Adrenal gland (tissue), 12 donors: ENCODE measurements around the gene LSM14A. TPM values are rescaled to one million over a fixed set of nuclear protein-coding genes. Genes with fewer than 3 reads are reported as not detected.
"Not testable (repeated sequence)": the region's sequence is repeated elsewhere in the genome, so short reads cannot be mapped to it uniquely, and the experiment has no call there.

Experiments used
- DNase-seq, 7 donors: peaks; one replicate each; pipeline ENCODE4 v3.0.0-alpha.2; 2019 to 2020
- H3K27ac ChIP-seq, 5 donors: fragments of 200-600 bp; sonication (generic) in 4 of 5; 1 replicate in 3 of 5; 2 replicates in 2 of 5; pipeline versions ENCODE4 v1.5.1 to v1.8.0; 2016 to 2020; ENCODE audit warnings: mild to moderate bottlenecking in 1 of 5
- H3K27me3 ChIP-seq: fragments of 200-600 bp; 2 replicates; pipeline ENCODE4 v1.8.0; 2021
- H3K36me3 ChIP-seq, 2 donors: fragments of 200-600 bp; replicated peaks in 1 of 2; 1 replicate in 1 of 2; 2 replicates in 1 of 2; pipeline versions ENCODE4 v1.5.1 to v1.8.0; 2018 to 2022
- H3K4me1 ChIP-seq, 2 donors: fragments of 200-600 bp; replicated peaks in 1 of 2; 1 replicate in 1 of 2; 2 replicates in 1 of 2; pipeline versions ENCODE4 v1.5.1 to v1.8.0; 2018 to 2021
- H3K4me3 ChIP-seq, 4 donors: fragments of 200-600 bp; sonication (generic) in 3 of 4; one replicate each; pipeline ENCODE4 v1.5.1; 2016 to 2018
- H3K9me3 ChIP-seq, 3 donors: fragments of 200-600 bp; sonication (generic) in 1 of 3; replicated peaks in 1 of 3; 1 replicate in 2 of 3; 2 replicates in 1 of 3; pipeline versions ENCODE4 v1.5.1 to v1.8.0; 2016 to 2021
- POLR2A ChIP-seq, 2 donors: fragments of 450-650 bp; IDR thresholded peaks; one replicate each; pipeline ENCODE4 v1.6.1; 2017; ENCODE audit warnings: antibody characterized with exemption in 2 of 2, mild to moderate bottlenecking in 2 of 2, moderate library complexity in 1 of 2
- WGBS, 4 donors: extraction: QIAGEN DNeasy Blood & Tissue Kit in 2 of 4; methylation state at CpG; one replicate each; pipeline versions ENCODE4 v1.1.5 to v1.1.7; 2013 to 2017; 5-methylcytosine and 5-hydroxymethylcytosine counted together
- intact Hi-C, 2 donors: fragments of 100-400 bp; cut with DNase I; formaldehyde crosslinking; loops; one replicate each; pipeline versions ENCODE4 v1.14.1 to v1.15.0; 2022 to 2023
- polyA plus RNA-seq, 3 donors: library from polyadenylated mRNA; stranded (reverse); fragments of 200-250 nt in 2 of 3; fragments of 350-450 nt in 1 of 3; fragmentation: Illumina TruSeq in 1 of 3; extraction: RNeasy Lipid Tissue Mini Kit (QIAGEN cat#74804) in 1 of 3; gene quantifications; one replicate each; pipeline ENCODE4 v1.2.3, GENCODE V29; 2013 to 2014
- total RNA-seq, 9 donors: library from RNA; depleted of rRNA in 4 of 9; stranded (reverse); fragments of >200 nt in 4 of 9; fragments of 120-200 nt in 1 of 9; fragmentation: NEBNext Ultra II Directional in 1 of 9; extraction: Animal tissue kit (Norgen Biotek cat#: 25700) in 1 of 9; gene quantifications; one replicate each; pipeline versions ENCODE4 v1.1.0 to v1.2.4, GENCODE V29; 2013 to 2023
- TF ChIP-seq, protein P1 (sequence below), 6 experiments: fragments of 450-650 bp in 4 of 6; fragments of 200-600 bp in 2 of 6; sonication (generic) in 1 of 6; IDR thresholded peaks; 1 replicate in 5 of 6; 2 replicates in 1 of 6; pipeline versions ENCODE4 v1.5.1 to v1.8.0; 2016 to 2021; ENCODE audit warnings: antibody characterized with exemption in 6 of 6, mild to moderate bottlenecking in 2 of 6, moderate library complexity in 1 of 6
- donor health status: healthy with polysubstance abuse.
- donor health status: Bipolar disorder and iron deficiency.
- donor health status: DM: yes; HTN: yes; CAD: no.
- donor health status: DM: no; HTN: no; CAD: no.
- donor health status: DM: no; HTN: no; CAD: no.
- donor health status: DM: yes; HTN: yes; CAD: no.

The LSM14A gene
- total and polyA plus RNA-seq, 12 donors: 44.5 to 130 (median 84.6) TPM

GRCh38 chr19:34237283-34237682, 65.0 kb downstream of the LSM14A start:
- Histone ChIP-seq H3K4me1 (peaks cover 15 to 20% of the 10 kb centered on the region in 2 donors), H3K27me3 (no peaks in the 10 kb centered on the region), H3K9me3 (no peaks in the 10 kb centered on the region), H3K4me3 (no peak overlapping the region), H3K27ac (no peak overlapping the region), H3K36me3 (no peaks in the 10 kb centered on the region)
- no peak for DNase-seq
- intact Hi-C loops: no loop called here
- no peak for TF ChIP-seq POLR2A (IDR thresholded peaks at IDR 0.05)
- TF ChIP-seq, protein P1, sequence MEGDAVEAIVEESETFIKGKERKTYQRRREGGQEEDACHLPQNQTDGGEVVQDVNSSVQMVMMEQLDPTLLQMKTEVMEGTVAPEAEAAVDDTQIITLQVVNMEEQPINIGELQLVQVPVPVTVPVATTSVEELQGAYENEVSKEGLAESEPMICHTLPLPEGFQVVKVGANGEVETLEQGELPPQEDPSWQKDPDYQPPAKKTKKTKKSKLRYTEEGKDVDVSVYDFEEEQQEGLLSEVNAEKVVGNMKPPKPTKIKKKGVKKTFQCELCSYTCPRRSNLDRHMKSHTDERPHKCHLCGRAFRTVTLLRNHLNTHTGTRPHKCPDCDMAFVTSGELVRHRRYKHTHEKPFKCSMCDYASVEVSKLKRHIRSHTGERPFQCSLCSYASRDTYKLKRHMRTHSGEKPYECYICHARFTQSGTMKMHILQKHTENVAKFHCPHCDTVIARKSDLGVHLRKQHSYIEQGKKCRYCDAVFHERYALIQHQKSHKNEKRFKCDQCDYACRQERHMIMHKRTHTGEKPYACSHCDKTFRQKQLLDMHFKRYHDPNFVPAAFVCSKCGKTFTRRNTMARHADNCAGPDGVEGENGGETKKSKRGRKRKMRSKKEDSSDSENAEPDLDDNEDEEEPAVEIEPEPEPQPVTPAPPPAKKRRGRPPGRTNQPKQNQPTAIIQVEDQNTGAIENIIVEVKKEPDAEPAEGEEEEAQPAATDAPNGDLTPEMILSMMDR (IDR thresholded peaks at IDR 0.05): no peak
- WGBS, 4 donors: 64 to 99% (median 95%) methylated on average over 2 to 3 of the region's 3 CpGs

DNA sequence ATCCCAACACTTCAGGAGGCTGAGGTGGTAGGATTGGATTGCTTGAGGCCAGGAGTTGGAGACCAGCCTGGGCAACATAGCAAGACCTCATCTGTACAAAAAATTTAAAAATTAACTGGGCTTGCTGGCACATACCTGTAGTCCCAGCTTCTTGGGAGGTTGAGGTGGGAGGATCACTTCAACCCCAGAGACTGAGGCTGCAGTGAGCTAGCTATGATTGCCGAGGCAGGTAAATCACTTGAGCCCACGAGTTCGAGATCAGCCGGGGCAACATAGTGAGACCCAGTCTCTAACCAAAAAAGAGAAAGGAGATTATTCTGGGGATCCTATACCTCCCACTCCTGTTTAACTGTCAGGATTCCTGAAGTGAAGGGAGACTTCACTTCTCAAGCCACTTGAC, 65.6 kb downstream of the LSM14A start:
- Histone ChIP-seq H3K27me3 (no peaks in the 10 kb centered on the region), H3K27ac (no peak overlapping the region), H3K36me3 (no peaks in the 10 kb centered on the region), H3K4me1 (peaks cover 9 to 14% of the 10 kb centered on the region in 2 donors), H3K9me3 (no peaks in the 10 kb centered on the region), H3K4me3 (no peak overlapping the region)
- WGBS, 4 donors: 92 to 100% (median 97%) methylated on average over 4 of the region's 4 CpGs; no CpG with 5 or more reads in 1 of the 4 donors
- TF ChIP-seq, protein P1 (IDR thresholded peaks at IDR 0.05): no peak
- TF ChIP-seq POLR2A (IDR thresholded peaks at IDR 0.05): no peak
- DNase-seq: no peak
- intact Hi-C loops: no loop called here

DNA sequence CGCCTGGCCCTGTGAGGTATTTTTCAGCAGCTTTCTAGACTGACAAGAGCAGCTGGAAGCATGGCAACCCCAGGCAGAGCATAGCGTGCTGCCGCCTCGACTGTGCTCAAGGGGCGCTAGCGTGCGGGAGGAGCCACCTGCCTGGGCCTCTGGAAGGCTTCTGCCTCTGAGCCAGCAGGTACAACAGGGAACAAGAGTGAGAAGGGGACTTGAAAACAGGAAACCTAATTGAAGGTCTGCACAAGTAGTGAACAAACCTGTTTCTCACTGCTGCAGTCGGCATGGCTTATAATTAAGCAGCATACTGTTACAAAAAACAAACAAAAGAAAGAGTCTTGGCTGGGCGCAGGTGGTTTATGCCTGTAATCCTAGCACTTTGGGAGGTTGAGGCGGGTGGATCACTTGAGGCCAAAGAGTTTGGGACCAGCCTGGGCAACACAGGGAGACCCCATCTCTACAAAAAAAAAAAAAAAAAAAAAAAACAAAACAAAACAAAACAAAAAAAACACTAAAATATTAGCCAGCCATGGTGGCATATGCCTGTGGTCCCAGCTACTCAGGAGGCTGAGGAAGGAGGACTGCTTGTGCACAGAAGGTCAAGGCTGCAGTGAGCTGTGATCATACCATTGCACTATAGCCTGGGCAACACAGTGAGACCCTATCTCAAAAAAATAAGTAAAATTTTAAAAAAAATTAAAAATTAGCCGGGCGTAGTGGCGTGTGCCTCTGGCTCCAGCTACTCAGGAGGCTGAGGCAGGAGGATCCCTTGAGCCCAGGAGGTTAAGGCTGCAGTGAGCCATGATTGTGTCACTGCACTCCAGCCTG, 69.4 kb downstream of the LSM14A start:
- H3K27ac ChIP-seq: no peak overlapping the region
- H3K4me1 ChIP-seq: no peaks in the 10 kb centered on the region
- no peak overlapping the region for H3K4me3 ChIP-seq
- TF ChIP-seq POLR2A (IDR thresholded peaks at IDR 0.05): no peak
- TF ChIP-seq, protein P1 (IDR thresholded peaks at IDR 0.05): no peak
- H3K27me3 ChIP-seq: no peaks in the 10 kb centered on the region
- no peaks in the 10 kb centered on the region for H3K9me3 ChIP-seq
- intact Hi-C loops: no loop called here
- H3K36me3 ChIP-seq: no peaks in the 10 kb centered on the region
- WGBS, 4 donors: 74 to 87% (median 86%) methylated on average over 13 of the region's 13 CpGs
- peak in 1 of 7 donors; percentile 54 for DNase-seq

GRCh38 chr19:34243138-34243875, 71.0 kb downstream of the LSM14A start:
- H3K36me3 ChIP-seq, DNase-seq, H3K4me3 ChIP-seq, H3K27ac ChIP-seq, H3K4me1 ChIP-seq, intact Hi-C loops, H3K27me3 ChIP-seq, H3K9me3 ChIP-seq: not testable (repeated sequence)
- 90 to 93% (median 92%) methylated on average over 9 to 10 of the region's 10 CpGs for WGBS, 4 donors
